Nasal cavity respiratory epithelium epithelial cell of viscerocranial mucosa (primary cell): ENCODE results near the gene PRSS16. TPM values are rescaled to one million over a fixed set of nuclear protein-coding genes. Genes with fewer than 3 reads are reported as not detected.

Experiments used
- total RNA-seq: library from RNA; depleted of rRNA; stranded (reverse); fragments of >200 nt; gene quantifications from 2 replicates; pipeline ENCODE4 v1.2.3, GENCODE V29; 2014

The PRSS16 gene
- 11.2 and 12.6 TPM in 2 replicates for total RNA-seq

GRCh38 chr6:27247133-27247836 is at the start of gene PRSS16:
Gene PRSS16 (plus strand): TSS chr6:27247701. CDS start chr6:27247738, 37 bp downstream.

Other genes starting within 250 kb of the PRSS16 start
- gene POM121L2, start 64.6 kb downstream of the PRSS16 start, total RNA-seq = under 0.01 TPM in 1 of 2 replicates, not detected in the other
- gene ZNF391, start 141.1 kb downstream of the PRSS16 start, total RNA-seq = 1.0 and 6.5 TPM in 2 replicates
- gene ZNF184, start 225.4 kb downstream of the PRSS16 start, total RNA-seq = 7.9 and 8.0 TPM in 2 replicates